Limb (tissue), 2 donors: ENCODE measurements around the gene DCAF8L1.
"Not testable (repeated sequence)": the region's sequence is repeated elsewhere in the genome, so short reads cannot be mapped to it uniquely, and the experiment has no call there.

Experiments
- DNase-seq, 2 donors: peaks; one replicate each; pipeline ENCODE4 v3.0.0-alpha.2; 2016; ENCODE audit errors: extremely low spot score in 2 of 2

The DCAF8L1 gene

GRCh38 chrX:27981349-27981748, at the start of gene DCAF8L1:
TSS of gene DCAF8L1 (minus strand) at chrX:27981449. CDS start at chrX:27981334, 115 bp downstream.
- DNase-seq = no peak

DNA sequence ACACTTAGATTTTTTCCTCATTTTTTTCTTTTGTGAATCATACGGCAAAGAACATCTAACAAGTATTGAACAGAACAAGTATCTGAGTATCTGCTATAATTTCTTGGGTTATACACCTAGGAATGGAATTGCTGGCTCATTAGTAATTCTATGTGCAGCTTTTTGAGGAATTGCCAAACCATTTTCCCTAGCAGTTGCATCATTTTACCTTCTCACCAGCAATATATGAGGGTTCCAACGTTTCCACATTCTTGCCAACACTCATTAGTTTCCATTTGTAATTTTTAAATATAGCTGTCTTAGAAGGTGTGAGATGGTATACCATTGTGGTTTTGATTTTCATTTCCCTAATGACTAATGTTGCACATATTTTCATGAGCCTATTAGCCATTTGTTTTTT, 41.1 kb upstream of the DCAF8L1 start:
- DNase-seq = no peak

- no peak for DNase-seq
Observed at GRCh38 chrX:28016823-28017222, 35.6 kb upstream of the DCAF8L1 start.

GRCh38 chrX:28015993-28016392, 34.7 kb upstream of the DCAF8L1 start:
- DNase-seq = no peak

- DNase-seq = no peak
Observed at GRCh38 chrX:28010875-28011274, 29.6 kb upstream of the DCAF8L1 start.

- DNase-seq = peak in 1 of 2 donors; percentile 1
Observed at GRCh38 chrX:27998666-27999065, 17.4 kb upstream of the DCAF8L1 start.

- no peak for DNase-seq
Observed at GRCh38 chrX:27997622-27998021, 16.4 kb upstream of the DCAF8L1 start.

- no peak for DNase-seq
Observed at GRCh38 chrX:27996132-27996531, 14.9 kb upstream of the DCAF8L1 start.

DNA sequence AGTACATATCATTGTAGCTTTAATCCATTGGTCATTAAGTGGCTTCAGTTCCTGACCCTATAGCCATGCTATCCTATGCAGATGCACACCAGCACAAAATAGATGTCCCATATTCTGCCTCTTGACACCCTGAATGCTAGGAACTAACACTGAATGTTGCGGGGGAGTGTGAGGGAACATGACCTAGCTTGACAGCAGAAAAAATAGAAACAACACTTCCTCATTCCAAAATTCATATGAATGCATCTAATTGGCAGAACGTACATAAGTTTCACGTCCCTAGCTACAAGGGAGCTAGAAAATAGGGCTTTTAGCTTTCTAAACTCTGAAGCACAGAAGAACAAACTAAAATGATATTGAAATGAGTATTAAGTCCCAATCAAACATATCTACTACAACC, 14.4 kb upstream of the DCAF8L1 start:
- no peak for DNase-seq

DNA sequence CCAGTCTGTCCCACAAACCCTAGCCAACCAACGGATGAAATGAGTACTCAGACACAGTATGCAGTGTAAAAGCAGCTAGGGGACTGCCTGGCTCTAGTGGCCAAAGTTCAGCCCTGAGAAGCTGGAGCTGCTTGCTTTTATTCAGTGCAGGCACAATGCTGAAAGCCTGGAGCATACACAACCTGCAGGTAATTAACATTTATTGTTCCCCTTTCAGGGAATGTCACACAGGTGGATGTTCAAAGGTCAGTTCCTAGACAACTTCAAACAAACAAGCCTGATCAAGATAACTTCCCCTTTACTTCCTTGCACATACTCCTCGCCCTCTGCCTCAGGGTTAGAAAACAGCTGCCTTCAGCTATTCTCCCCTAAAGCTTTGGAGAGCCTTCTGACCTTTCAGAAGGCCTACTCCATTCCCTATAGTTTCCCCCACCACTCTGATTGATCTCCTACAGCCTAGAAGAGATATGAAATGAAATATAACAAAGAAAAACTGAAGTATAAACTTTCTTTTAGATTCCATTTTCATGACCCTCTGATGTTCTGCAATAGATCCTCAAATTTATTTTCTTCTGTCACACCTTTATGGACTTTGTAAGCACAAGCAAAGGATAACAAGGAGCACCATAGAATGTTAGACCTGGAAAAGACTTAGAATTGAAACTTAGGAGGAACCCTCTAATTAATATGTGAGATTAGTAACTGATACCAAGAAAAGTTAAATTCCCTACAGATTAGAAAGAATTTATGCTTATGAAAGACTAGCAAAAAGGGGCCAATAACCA, 6.8 kb upstream of the DCAF8L1 start:
- DNase-seq = no peak

DNA sequence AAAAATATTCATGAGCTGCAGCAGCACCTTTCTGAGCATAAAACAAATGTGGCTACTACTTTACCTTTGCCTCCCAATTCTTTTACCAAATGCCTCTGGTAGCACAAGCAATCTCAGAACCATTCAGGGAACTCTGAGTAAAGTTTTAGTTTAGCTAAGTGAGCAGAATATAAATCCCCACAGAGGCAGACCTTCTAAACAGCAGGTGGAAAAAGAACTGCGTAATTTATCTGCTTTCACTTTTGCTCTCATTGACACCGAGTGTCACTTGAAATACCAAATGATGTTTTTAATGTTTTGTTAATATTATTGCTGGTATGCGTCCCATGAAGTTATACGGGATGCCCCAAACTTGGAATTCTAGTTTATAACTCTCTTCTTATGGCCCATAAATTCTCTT, 4.3 kb downstream of the DCAF8L1 start:
- DNase-seq = not testable (repeated sequence)

GRCh38 chrX:27976284-27976683, 5.0 kb downstream of the DCAF8L1 start:
- no peak for DNase-seq

DNA sequence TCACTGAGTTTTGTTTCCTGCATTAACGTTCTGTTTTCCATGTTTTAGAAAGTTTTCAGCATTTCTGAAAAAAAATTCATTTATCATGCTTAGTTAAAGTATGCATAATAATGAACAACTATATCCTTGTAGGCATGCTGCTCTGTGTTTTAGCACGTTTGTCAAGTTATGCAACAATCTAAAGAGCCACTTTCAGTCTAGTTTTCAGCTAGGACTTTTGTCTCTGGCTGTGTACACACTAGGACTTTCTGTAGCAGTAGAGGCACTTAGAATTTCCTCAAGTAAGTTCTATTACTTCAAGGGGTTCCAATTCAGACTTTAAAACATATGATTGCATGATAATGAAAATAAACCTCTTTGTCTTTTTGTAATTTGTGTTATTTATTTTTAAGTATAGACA, 12.4 kb downstream of the DCAF8L1 start:
- DNase-seq = no peak

GRCh38 chrX:27968352-27968751, 12.9 kb downstream of the DCAF8L1 start:
- no peak for DNase-seq

DNA sequence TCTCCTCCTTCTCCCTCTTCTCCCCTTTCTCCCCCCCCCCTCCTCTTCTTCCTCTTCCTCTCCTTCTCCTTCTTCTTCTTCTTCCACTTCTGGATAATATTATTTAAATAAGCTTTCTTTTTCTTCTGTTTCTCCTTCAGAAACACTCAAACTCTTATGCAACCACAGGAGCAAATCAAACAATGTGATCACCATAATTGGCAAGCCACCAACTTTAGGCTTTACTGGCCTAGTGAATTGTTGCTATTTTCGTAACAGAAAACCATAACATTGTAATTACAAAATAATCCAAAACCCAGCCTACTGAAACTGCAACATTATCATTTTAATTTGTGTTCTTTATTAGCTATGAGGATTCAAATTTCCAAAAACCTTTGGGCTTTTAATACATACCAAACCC, 14.3 kb downstream of the DCAF8L1 start:
- no peak for DNase-seq

DNA sequence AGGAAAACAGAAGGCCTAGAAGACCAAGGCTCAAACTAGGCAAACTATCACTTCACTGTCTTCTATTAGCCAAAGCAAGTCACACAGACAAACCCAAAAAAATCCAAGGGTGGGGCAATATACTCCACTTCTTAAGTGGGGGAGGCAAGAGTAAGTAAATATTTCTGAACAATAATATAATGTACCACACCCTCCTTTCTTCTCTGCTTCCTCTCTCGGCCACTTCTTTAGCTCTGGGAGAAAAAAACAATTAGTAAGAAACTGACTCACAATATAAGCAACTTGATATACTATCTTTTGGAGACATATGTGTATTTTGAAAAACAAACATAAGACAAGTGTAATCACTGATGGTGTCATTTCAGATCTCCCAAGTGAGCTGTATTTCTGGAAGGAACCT, 14.8 kb downstream of the DCAF8L1 start:
- DNase-seq = no peak

DNA sequence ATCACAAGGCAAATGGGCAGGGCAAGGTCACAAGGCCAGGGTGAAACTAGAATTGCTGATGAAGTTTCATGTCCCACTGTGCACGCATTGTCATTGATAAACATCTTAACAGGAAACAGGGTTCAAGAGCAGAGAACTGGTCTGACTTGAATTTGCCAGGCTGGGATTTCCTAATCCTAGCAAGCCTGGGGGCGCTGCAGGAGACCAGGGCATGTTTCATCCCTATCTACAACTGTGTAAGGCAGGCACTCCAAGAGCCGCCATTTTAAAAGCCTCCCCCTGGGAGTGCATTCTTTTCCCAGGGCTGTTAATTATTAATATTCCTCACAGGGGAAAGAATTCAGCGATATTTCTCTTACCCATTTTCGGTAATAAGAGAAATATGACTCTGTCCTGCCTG, 15.9 kb downstream of the DCAF8L1 start:
- not testable (repeated sequence) for DNase-seq

DNA sequence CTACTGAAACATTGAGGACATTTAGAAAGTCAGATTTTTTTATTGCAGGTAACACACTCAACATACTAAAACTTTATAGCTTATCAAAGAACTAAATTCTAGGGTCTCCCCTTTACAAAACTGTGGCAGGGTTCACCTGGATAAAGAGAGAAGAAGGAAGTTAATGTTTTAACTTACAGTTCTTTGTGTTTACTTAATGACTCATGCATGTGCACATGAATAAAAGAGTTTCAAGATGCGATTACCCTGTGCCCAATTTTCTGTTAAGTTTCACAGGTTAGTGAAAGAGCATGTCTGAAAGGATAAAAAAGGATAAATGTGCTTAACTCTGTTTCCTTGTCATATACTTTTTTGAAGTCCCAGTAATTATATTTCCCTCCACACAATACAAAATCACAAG, 16.8 kb downstream of the DCAF8L1 start:
- no peak for DNase-seq

GRCh38 chrX:27960410-27960809, 20.8 kb downstream of the DCAF8L1 start:
- not testable (repeated sequence) for DNase-seq

DNA sequence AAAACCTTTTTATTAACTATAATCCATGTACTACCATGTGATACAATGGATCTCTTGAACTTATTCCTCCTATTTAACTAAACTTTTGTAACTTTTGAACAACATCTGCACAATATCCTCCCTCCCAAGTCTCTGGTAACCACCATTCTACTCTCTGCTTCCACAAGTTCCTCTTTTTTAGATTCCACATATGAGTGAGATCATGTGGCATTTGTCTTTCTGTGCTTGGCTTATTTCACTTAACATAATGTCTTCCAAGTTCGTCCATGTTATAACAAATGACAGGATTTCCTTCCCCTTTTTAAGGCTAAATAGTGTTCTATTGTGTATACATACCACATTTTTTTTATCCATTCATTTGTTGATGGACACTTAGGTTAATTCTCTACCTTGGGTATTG, 28.1 kb downstream of the DCAF8L1 start:
- no peak for DNase-seq

DNA sequence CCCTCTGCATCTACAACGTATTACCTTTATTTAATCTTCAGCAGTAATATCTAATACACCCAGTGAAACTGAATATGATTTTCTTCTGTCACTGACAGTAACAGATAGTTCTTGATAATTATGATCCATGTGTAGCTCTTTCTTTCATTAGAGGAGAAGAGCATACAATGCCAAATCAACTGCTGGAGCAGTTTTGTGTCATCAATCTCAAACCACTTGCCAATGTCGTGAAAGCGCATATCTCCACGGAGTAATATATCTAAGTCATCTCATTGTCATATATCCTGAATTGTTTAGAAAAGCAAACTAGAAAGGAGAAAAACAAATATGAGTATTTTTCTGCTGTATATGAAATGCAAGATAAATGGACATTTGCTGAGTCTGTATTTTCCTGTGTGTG, 47.9 kb downstream of the DCAF8L1 start:
- no peak for DNase-seq
